Astrocyte (in vitro differentiated cells and primary cell): Measurements from ENCODE around the gene ARHGAP26. TPM values are rescaled to one million over a fixed set of nuclear protein-coding genes. Genes with fewer than 3 reads are reported as not detected.

Experiments used
- DNase-seq: peaks from one replicate; pipeline ENCODE4 v3.0.0-alpha.2; 2010; ENCODE audit warnings: low read depth
- FAIRE-seq: peaks from 2 replicates; lab custom pipeline; 2011; peaks lifted over from hg19 to GRCh38; lab: Jason Lieb, UNC
- H2AFZ ChIP-seq: 2 replicates; pipeline ENCODE4 v1.6.0; 2012; ENCODE audit warnings: low read depth, low read length, inconsistent platforms
- H3K27ac ChIP-seq: 2 replicates; pipeline ENCODE4 v1.5.1; 2011; ENCODE audit warnings: low read depth, low read length, inconsistent platforms
- H3K27me3 ChIP-seq: 2 replicates; pipeline ENCODE4 v1.6.0; 2011; ENCODE audit warnings: low read length, inconsistent platforms; ENCODE audit not compliant: insufficient read depth
- H3K36me3 ChIP-seq: 2 replicates; pipeline ENCODE4 v1.5.1; 2011; ENCODE audit warnings: low read length, inconsistent platforms; ENCODE audit not compliant: insufficient read depth
- H3K4me1 ChIP-seq: 2 replicates; pipeline ENCODE4 v1.5.1; 2011; ENCODE audit warnings: low read length, inconsistent platforms; ENCODE audit not compliant: insufficient read depth
- H3K4me2 ChIP-seq: 2 replicates; pipeline ENCODE4 v1.6.0; 2012; ENCODE audit warnings: low read length, inconsistent platforms
- H3K4me3 ChIP-seq: 2 replicates; pipeline ENCODE4 v1.5.1; 2011; ENCODE audit warnings: low read depth, mild to moderate bottlenecking, low read length, inconsistent platforms; ENCODE audit not compliant: insufficient read depth
- H3K79me2 ChIP-seq: 2 replicates; pipeline ENCODE4 v1.6.0; 2012; ENCODE audit warnings: mild to moderate bottlenecking, low read length, inconsistent platforms; ENCODE audit not compliant: insufficient read depth
- H3K9ac ChIP-seq: 2 replicates; pipeline ENCODE4 v1.6.0; 2012; ENCODE audit warnings: mild to moderate bottlenecking, low read length, inconsistent platforms
- H3K9me3 ChIP-seq: 2 replicates; pipeline ENCODE4 v1.5.1; 2012; ENCODE audit warnings: low read depth, mild to moderate bottlenecking, low read length, inconsistent platforms; ENCODE audit not compliant: insufficient read depth
- H4K20me1 ChIP-seq: 2 replicates; pipeline ENCODE4 v1.6.0; 2012; ENCODE audit warnings: low read length, inconsistent platforms; ENCODE audit not compliant: insufficient read depth
- H3K27ac Mint-ChIP-seq: one replicate; pipeline ENCODE4 v1.8.0; 2021; ENCODE audit warnings: mild to moderate bottlenecking, mixed read lengths; ENCODE audit not compliant: unreplicated experiment
- H3K27me3 Mint-ChIP-seq: one replicate; pipeline ENCODE4 v1.8.0; 2021; ENCODE audit warnings: low read depth, mixed read lengths; ENCODE audit not compliant: unreplicated experiment
- H3K36me3 Mint-ChIP-seq: one replicate; pipeline ENCODE4 v1.8.0; 2021; ENCODE audit warnings: low read depth, mixed read lengths; ENCODE audit not compliant: unreplicated experiment
- H3K4me1 Mint-ChIP-seq: one replicate; pipeline ENCODE4 v1.8.0; 2021; ENCODE audit warnings: low read depth, mixed read lengths; ENCODE audit not compliant: unreplicated experiment
- H3K4me3 Mint-ChIP-seq: one replicate; pipeline ENCODE4 v1.8.0; 2021; ENCODE audit warnings: mild to moderate bottlenecking, moderate library complexity, mixed read lengths; ENCODE audit not compliant: unreplicated experiment
- H3K9me3 Mint-ChIP-seq: one replicate; pipeline ENCODE4 v1.8.0; 2021; ENCODE audit warnings: mild to moderate bottlenecking, mixed read lengths; ENCODE audit not compliant: unreplicated experiment
- CTCF ChIP-seq: IDR thresholded peaks from 2 replicates; pipeline ENCODE4 v1.5.1; 2011; ENCODE audit warnings: low read depth, mild to moderate bottlenecking, inconsistent platforms, low read length, moderate library complexity; ENCODE audit not compliant: insufficient read depth
- EZH2 ChIP-seq: IDR thresholded peaks from 2 replicates; pipeline ENCODE4 v1.6.1; 2012; ENCODE audit warnings: mild to moderate bottlenecking, low read length, inconsistent platforms; ENCODE audit not compliant: insufficient read depth
- total RNA-seq: library from RNA; stranded (reverse); gene quantifications from 2 replicates; pipeline ENCODE4 v1.2.1, GENCODE V29; 2021

Gene ARHGAP26
- total RNA-seq, 1 donor from 2014 or later: 5.6 TPM

DNA sequence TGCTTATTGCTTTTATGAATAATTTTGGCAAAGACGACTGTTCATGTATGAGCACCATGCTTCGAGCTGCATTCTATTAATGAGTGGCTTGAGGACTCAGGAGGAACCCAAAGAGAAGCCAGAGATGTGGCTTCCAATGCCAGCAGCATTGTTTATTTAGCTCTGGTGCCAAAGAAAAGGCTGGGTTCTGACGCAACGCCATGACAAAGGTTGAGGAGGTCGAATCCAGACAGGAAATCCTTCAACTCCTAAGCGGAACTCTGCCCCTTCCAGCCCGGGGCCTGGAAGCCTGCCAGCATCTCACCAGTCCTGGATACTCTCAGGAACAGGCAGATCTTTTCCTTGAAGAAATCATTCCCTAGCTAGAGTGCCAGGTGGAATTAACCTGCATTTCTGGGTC lies 104.4 kb downstream of the ARHGAP26 start:
- peaks cover 11% of the 10 kb centered on the region for H3K4me1 Mint-ChIP-seq
- no peaks in the 10 kb centered on the region for H4K20me1 ChIP-seq
- H3K4me3 ChIP-seq: no peak overlapping the region
- no peak overlapping the region for H3K4me3 Mint-ChIP-seq
- DNase-seq (no peak), FAIRE-seq (no peak)
- H3K9me3 ChIP-seq: no peaks in the 10 kb centered on the region
- TF ChIP-seq EZH2 (no peak), CTCF (no peak)
- H3K4me2 ChIP-seq: no peak overlapping the region
- no peaks in the 10 kb centered on the region for H3K9me3 Mint-ChIP-seq
- H3K27ac Mint-ChIP-seq: no peak overlapping the region
- H2AFZ ChIP-seq: no peak overlapping the region
- no peak overlapping the region for H3K27ac ChIP-seq
- H3K27me3 Mint-ChIP-seq: peaks cover 15% of the 10 kb centered on the region
- peaks cover 4% of the 10 kb centered on the region for H3K36me3 Mint-ChIP-seq
- no peaks in the 10 kb centered on the region for H3K79me2 ChIP-seq
- no peak overlapping the region for H3K9ac ChIP-seq
- no peaks in the 10 kb centered on the region for H3K36me3 ChIP-seq
- no peaks in the 10 kb centered on the region for H3K27me3 ChIP-seq
- H3K4me1 ChIP-seq: peaks cover 14% of the 10 kb centered on the region

DNA sequence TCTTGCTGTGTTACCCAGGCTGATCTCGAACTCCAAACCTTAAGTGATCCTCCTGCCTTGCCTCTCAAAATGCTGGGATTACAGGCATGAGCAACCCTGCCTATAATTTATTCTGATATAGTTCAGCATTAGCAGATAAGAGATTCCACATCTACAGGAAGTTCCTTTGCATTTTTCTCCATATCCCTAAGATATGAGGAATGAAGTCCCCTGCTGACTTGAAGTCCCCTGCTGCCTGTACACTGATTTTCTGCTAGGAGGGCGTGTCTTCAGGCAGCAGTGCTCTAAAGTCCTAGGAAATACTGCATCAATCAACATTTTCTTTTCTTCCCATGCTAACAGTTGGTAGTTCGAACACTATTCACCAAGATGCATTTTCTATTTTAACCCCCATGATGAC lies 105.8 kb downstream of the ARHGAP26 start:
- Histone ChIP-seq H4K20me1 (no peaks in the 10 kb centered on the region), H3K79me2 (no peaks in the 10 kb centered on the region), H3K9ac (no peak overlapping the region), H3K4me3 (no peak overlapping the region), H3K4me2 (no peak overlapping the region), H3K36me3 (no peaks in the 10 kb centered on the region), H3K27ac (no peak overlapping the region), H3K4me1 (peaks cover 15% of the 10 kb centered on the region), H2AFZ (no peak overlapping the region), H3K27me3 (no peaks in the 10 kb centered on the region), H3K9me3 (no peaks in the 10 kb centered on the region)
- Mint-ChIP-seq H3K9me3 (no peaks in the 10 kb centered on the region), H3K4me1 (peaks cover 16% of the 10 kb centered on the region), H3K4me3 (no peak overlapping the region), H3K27me3 (peaks cover 15% of the 10 kb centered on the region), H3K36me3 (peaks cover 4% of the 10 kb centered on the region), H3K27ac (no peak overlapping the region)
- DNase-seq (no peak), FAIRE-seq (no peak)
- TF ChIP-seq EZH2 (no peak), CTCF (no peak)

DNA sequence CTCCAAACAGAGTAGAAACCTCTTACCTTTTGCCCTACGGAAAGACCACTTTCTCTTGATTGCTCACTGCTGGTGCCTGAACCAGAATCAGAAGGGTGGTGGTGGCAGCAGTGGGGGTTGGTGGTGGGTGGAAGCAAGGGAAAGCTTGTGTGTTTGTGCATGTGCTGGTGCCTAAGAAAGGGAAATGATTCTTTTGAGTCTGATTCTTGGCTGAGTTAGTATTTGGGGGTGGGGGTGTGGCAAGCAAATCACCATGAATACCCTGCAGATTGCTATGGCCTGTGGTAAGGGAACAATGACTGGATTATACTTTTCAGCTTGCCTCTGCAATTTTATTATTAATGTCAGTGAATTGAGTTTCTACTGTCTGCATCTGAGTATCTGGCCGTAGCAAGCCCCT lies 106.6 kb downstream of the ARHGAP26 start:
- Histone ChIP-seq H4K20me1 (no peaks in the 10 kb centered on the region), H3K36me3 (no peaks in the 10 kb centered on the region), H3K9ac (no peak overlapping the region), H3K79me2 (no peaks in the 10 kb centered on the region), H3K4me3 (no peak overlapping the region), H3K4me2 (no peak overlapping the region), H3K4me1 (peaks cover 17% of the 10 kb centered on the region), H3K9me3 (no peaks in the 10 kb centered on the region), H2AFZ (no peak overlapping the region), H3K27me3 (no peaks in the 10 kb centered on the region), H3K27ac (no peak overlapping the region)
- Mint-ChIP-seq H3K36me3 (peaks cover 4% of the 10 kb centered on the region), H3K9me3 (no peaks in the 10 kb centered on the region), H3K27ac (no peak overlapping the region), H3K4me3 (no peak overlapping the region), H3K27me3 (peaks cover 11% of the 10 kb centered on the region), H3K4me1 (peaks cover 23% of the 10 kb centered on the region)
- DNase-seq: no peak
- no peak for FAIRE-seq
- TF ChIP-seq CTCF (no peak), EZH2 (no peak)
